ENCODE data around the gene CFLAR. TPM values are rescaled to one million over a fixed set of nuclear protein-coding genes. Genes with fewer than 3 reads are reported as not detected.
"Not testable (repeated sequence)": the region's sequence is repeated elsewhere in the genome, so short reads cannot be mapped to it uniquely, and the experiment has no call there.

CFLAR gene
- total RNA-seq, 1 experiment from 2014 or later: 75.4 TPM

GRCh38 chr2:201164166-201164565 lies 48.2 kb downstream of the CFLAR start:
- no peak overlapping the region for H2AFZ ChIP-seq
- BruUV-seq (replicated peaks): no TSS peak
- no peaks in the 10 kb centered on the region for H4K20me1 ChIP-seq (ENCODE audit: insufficient read depth)
- TF ChIP-seq EZH2 (IDR thresholded peaks at IDR 0.05; ENCODE audit: low read depth): no peak
- no peak for TF ChIP-seq CTCF (conservative IDR thresholded peaks at IDR 0.05)
- no peaks in the 10 kb centered on the region for H3F3A ChIP-seq (ENCODE audit: insufficient read depth, low read depth)
- no peaks in the 10 kb centered on the region for H3K27me3 ChIP-seq (ENCODE audit: insufficient read depth, low read depth)
- H3K4me1 ChIP-seq (replicated peaks; ENCODE audit: insufficient read depth): no peaks in the 10 kb centered on the region
- H3K9me3 ChIP-seq (ENCODE audit: insufficient read depth, low read depth): peaks cover 10% of the 10 kb centered on the region; the same call in 1 of the 2 replicates
- H3K79me2 ChIP-seq (ENCODE audit: low read depth): no peaks in the 10 kb centered on the region
- no peak overlapping the region for H3K27ac ChIP-seq
- POLR2A ChIA-PET (ENCODE audit: unreplicated experiment): no interaction called here
- no peak for DNase-seq
- no peaks in the 10 kb centered on the region for H3K9me2 ChIP-seq (ENCODE audit: insufficient read depth)
- CTCF ChIA-PET: no interaction called here
- peaks cover 18% of the 10 kb centered on the region; the same call in 1 of the 2 replicates for H3K36me3 ChIP-seq (ENCODE audit: low read depth)
- no peak overlapping the region for H3K4me2 ChIP-seq
- no peak overlapping the region for H3K4me3 ChIP-seq
- intact Hi-C loops (cut with micrococcal nuclease; ENCODE audit: unreplicated experiment): no loop called here

GRCh38 chr2:201167546-201167945 lies 51.6 kb downstream of the CFLAR start:
- no peaks in the 10 kb centered on the region for H4K20me1 ChIP-seq (ENCODE audit: insufficient read depth)
- TF ChIP-seq CTCF (conservative IDR thresholded peaks at IDR 0.05) (no peak), EZH2 (IDR thresholded peaks at IDR 0.05; ENCODE audit: low read depth) (no peak)
- no peaks in the 10 kb centered on the region for H3K9me2 ChIP-seq (ENCODE audit: insufficient read depth)
- no peak overlapping the region for H3K4me2 ChIP-seq
- no peak for DNase-seq
- no peaks in the 10 kb centered on the region for H3K79me2 ChIP-seq (ENCODE audit: low read depth)
- intact Hi-C loops (cut with micrococcal nuclease; ENCODE audit: unreplicated experiment): no loop called here
- no peaks in the 10 kb centered on the region for H3K27me3 ChIP-seq (ENCODE audit: insufficient read depth, low read depth)
- H3K36me3 ChIP-seq (ENCODE audit: low read depth): peaks cover 18% of the 10 kb centered on the region; the same call in 1 of the 2 replicates
- H3K4me3 ChIP-seq: no peak overlapping the region
- no peak overlapping the region for H3K27ac ChIP-seq
- H3K9me3 ChIP-seq (ENCODE audit: insufficient read depth, low read depth): peaks cover 16% of the 10 kb centered on the region
- no peaks in the 10 kb centered on the region for H3K4me1 ChIP-seq (replicated peaks; ENCODE audit: insufficient read depth)
- ChIA-PET CTCF (no interaction called here), POLR2A (ENCODE audit: unreplicated experiment) (no interaction called here)
- no TSS peak for BruUV-seq (replicated peaks)
- peaks cover 2% of the 10 kb centered on the region; the same call in 1 of the 2 replicates for H3F3A ChIP-seq (ENCODE audit: insufficient read depth, low read depth)
- no peak overlapping the region for H2AFZ ChIP-seq

- H2AFZ ChIP-seq; intact Hi-C loops (cut with micrococcal nuclease; ENCODE audit: unreplicated experiment); H3K9me2 ChIP-seq (ENCODE audit: insufficient read depth); BruUV-seq (replicated peaks); H3K27ac ChIP-seq; CTCF ChIA-PET; DNase-seq; H3K4me3 ChIP-seq; H3K4me1 ChIP-seq (replicated peaks; ENCODE audit: insufficient read depth); H4K20me1 ChIP-seq (ENCODE audit: insufficient read depth); H3K79me2 ChIP-seq (ENCODE audit: low read depth); H3K27me3 ChIP-seq (ENCODE audit: insufficient read depth, low read depth); H3F3A ChIP-seq (ENCODE audit: insufficient read depth, low read depth); H3K4me2 ChIP-seq: not testable (repeated sequence)
- POLR2A ChIA-PET (ENCODE audit: unreplicated experiment): interaction anchor here (0.6 kb wide), 1 partner anchor 192 kb away, joined by 4 read pairs; no protein-coding TSS in a partner anchor
- Histone ChIP-seq H3K9me3 (ENCODE audit: insufficient read depth, low read depth) (peaks cover 16% of the 10 kb centered on the region), H3K36me3 (ENCODE audit: low read depth) (peaks cover 18% of the 10 kb centered on the region; the same call in 1 of the 2 replicates)
Measured at GRCh38 chr2:201168496-201168895, 52.5 kb downstream of the CFLAR start.

GRCh38 chr2:201171259-201171814 lies 55.4 kb downstream of the CFLAR start:
- Histone ChIP-seq H3K9me3 (ENCODE audit: insufficient read depth, low read depth) (peaks cover 16% of the 10 kb centered on the region), H3K27ac (no peak overlapping the region), H3K4me1 (replicated peaks; ENCODE audit: insufficient read depth) (no peaks in the 10 kb centered on the region), H3K36me3 (ENCODE audit: low read depth) (0 out of 2 replicates have a peak, but pooled peaks cover 5% of the 10 kb centered on the region), H2AFZ (no peak overlapping the region), H3K4me3 (no peak overlapping the region), H3K27me3 (ENCODE audit: insufficient read depth, low read depth) (no peaks in the 10 kb centered on the region), H3F3A (ENCODE audit: insufficient read depth, low read depth) (peaks cover 4% of the 10 kb centered on the region; the same call in 1 of the 2 replicates), H3K4me2 (no peak overlapping the region), H4K20me1 (ENCODE audit: insufficient read depth) (no peaks in the 10 kb centered on the region), H3K9me2 (ENCODE audit: insufficient read depth) (no peaks in the 10 kb centered on the region), H3K79me2 (ENCODE audit: low read depth) (no peaks in the 10 kb centered on the region)
- POLR2A ChIA-PET (ENCODE audit: unreplicated experiment): interaction anchor here (0.5 kb wide), 1 partner anchor 347 kb away, joined by 4 read pairs; no protein-coding TSS in a partner anchor
- TF ChIP-seq CTCF (conservative IDR thresholded peaks at IDR 0.05): no peak
- no peak for TF ChIP-seq EZH2 (IDR thresholded peaks at IDR 0.05; ENCODE audit: low read depth)
- BruUV-seq (replicated peaks): no TSS peak
- CTCF ChIA-PET: no interaction called here
- DNase-seq: no peak
- intact Hi-C loops (cut with micrococcal nuclease; ENCODE audit: unreplicated experiment): no loop called here

Measured in PC-9 (cell line).